Suprapubic skin (tissue), 4 donors: ENCODE data around the gene CPA5. TPM values are rescaled to one million over a fixed set of nuclear protein-coding genes. Genes with fewer than 3 reads are reported as not detected.

ENCODE experiments used
- DNase-seq, 2 donors: peaks; one replicate each; pipeline ENCODE4 v3.0.0-alpha.2; 2019; ENCODE audit warnings: low spot score in 2 of 2
- H3K27ac ChIP-seq: fragments of 200-600 bp; sonication (generic); one replicate; pipeline ENCODE4 v1.5.1; 2019
- H3K27me3 ChIP-seq: fragments of 200-600 bp; sonication (generic); one replicate; pipeline ENCODE4 v1.5.1; 2019
- H3K36me3 ChIP-seq: fragments of 200-600 bp; sonication (generic); one replicate; pipeline ENCODE4 v1.5.1; 2019
- H3K4me1 ChIP-seq: fragments of 200-600 bp; sonication (generic); one replicate; pipeline ENCODE4 v1.5.1; 2019
- H3K4me3 ChIP-seq: fragments of 200-600 bp; sonication (generic); one replicate; pipeline ENCODE4 v1.5.1; 2019; ENCODE audit warnings: mild to moderate bottlenecking
- H3K9me3 ChIP-seq: fragments of 200-600 bp; sonication (generic); one replicate; pipeline ENCODE4 v1.5.1; 2019
- EP300 ChIP-seq: sonication (generic); formaldehyde crosslinking; IDR thresholded peaks from one replicate; pipeline ENCODE4 v1.6.1; 2017; ENCODE audit warnings: antibody characterized with exemption
- POLR2A ChIP-seq, 2 donors: fragments of 450-650 bp; IDR thresholded peaks; one replicate each; pipeline ENCODE4 v1.6.1; 2017; ENCODE audit warnings: antibody characterized with exemption in 2 of 2, mild to moderate bottlenecking in 2 of 2, moderate library complexity in 2 of 2
- POLR2AphosphoS5 ChIP-seq, 3 donors: sonication (generic); formaldehyde crosslinking; IDR thresholded peaks; one replicate each; pipeline ENCODE4 v1.6.1; 2017; ENCODE audit warnings: antibody characterized with exemption in 3 of 3
- WGBS: methylation state at CpG from one replicate; pipeline ENCODE4 v1.1.5; 2018; 5-methylcytosine and 5-hydroxymethylcytosine counted together
- total RNA-seq, 4 donors: library from RNA; depleted of rRNA; stranded (reverse); fragments of >200 nt; gene quantifications; one replicate each; pipeline ENCODE4 v1.1.0, GENCODE V29; 2016
- TF ChIP-seq, protein P1 (sequence below), 2 donors: fragments of 200-600 bp in 1 of 2; fragments of 450-650 bp in 1 of 2; sonication (generic) in 1 of 2; IDR thresholded peaks; one replicate each; pipeline ENCODE4 v1.5.1; 2016 to 2019; ENCODE audit warnings: antibody characterized with exemption in 2 of 2, mild to moderate bottlenecking in 1 of 2, moderate library complexity in 1 of 2

Gene CPA5
- total RNA-seq, 4 donors from 2014 or later: 0.30 TPM; not detected in 3

DNA sequence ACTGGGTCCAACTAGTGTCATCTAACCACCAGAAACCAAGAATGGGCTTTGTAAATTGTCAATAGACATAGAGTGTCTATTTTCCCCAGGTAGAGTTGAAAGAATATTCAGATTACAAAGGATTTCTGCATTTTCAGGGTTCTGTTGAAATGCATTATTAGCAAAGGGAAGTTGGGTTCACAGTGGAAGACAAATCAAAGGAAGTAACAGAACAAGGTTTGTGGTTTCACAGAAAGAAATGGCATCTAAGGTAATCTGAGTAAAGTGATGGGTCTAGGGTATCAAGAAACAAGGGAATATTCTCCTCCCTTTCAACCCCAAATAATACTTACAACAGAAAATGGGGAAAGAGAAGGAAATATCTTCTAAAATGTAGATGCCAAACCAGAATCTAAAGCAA, 70.4 kb downstream of the CPA5 start:
- Histone ChIP-seq H3K27ac (no peak overlapping the region), H3K9me3 (no peaks in the 10 kb centered on the region), H3K36me3 (no peaks in the 10 kb centered on the region), H3K4me3 (no peak overlapping the region), H3K4me1 (no peaks in the 10 kb centered on the region), H3K27me3 (no peaks in the 10 kb centered on the region)
- no peak for DNase-seq
- TF ChIP-seq POLR2AphosphoS5 (IDR thresholded peaks at IDR 0.05): no peak
- TF ChIP-seq, protein P1, sequence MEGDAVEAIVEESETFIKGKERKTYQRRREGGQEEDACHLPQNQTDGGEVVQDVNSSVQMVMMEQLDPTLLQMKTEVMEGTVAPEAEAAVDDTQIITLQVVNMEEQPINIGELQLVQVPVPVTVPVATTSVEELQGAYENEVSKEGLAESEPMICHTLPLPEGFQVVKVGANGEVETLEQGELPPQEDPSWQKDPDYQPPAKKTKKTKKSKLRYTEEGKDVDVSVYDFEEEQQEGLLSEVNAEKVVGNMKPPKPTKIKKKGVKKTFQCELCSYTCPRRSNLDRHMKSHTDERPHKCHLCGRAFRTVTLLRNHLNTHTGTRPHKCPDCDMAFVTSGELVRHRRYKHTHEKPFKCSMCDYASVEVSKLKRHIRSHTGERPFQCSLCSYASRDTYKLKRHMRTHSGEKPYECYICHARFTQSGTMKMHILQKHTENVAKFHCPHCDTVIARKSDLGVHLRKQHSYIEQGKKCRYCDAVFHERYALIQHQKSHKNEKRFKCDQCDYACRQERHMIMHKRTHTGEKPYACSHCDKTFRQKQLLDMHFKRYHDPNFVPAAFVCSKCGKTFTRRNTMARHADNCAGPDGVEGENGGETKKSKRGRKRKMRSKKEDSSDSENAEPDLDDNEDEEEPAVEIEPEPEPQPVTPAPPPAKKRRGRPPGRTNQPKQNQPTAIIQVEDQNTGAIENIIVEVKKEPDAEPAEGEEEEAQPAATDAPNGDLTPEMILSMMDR (IDR thresholded peaks at IDR 0.05): no peak
- TF ChIP-seq POLR2A (IDR thresholded peaks at IDR 0.05): no peak
- TF ChIP-seq EP300: no peak

DNA sequence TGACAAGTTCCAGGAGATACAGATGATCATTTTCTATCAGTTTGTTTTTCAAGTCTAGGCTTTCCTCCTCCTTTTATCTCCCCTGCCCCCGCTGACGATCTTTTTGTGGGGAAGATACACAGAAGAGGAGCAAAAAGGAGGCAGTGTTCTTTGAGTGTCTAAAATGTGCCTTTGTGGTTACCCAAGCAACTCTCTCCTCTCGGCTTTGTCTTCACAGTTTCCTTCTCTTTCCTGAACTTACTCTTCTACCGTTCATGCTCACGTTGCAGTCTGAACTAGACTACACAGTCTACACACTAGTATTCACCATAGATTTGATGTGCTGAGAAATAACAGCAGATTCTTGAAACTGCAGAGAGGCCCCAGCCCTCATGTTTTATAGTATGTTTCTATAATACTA, 72.6 kb downstream of the CPA5 start:
- H3K27ac ChIP-seq: no peak overlapping the region
- H3K27me3 ChIP-seq: no peaks in the 10 kb centered on the region
- no peak overlapping the region for H3K4me3 ChIP-seq
- no peaks in the 10 kb centered on the region for H3K4me1 ChIP-seq
- no peak for DNase-seq
- TF ChIP-seq POLR2AphosphoS5 (IDR thresholded peaks at IDR 0.05) (no peak), POLR2A (IDR thresholded peaks at IDR 0.05) (no peak), EP300 (no peak)
- TF ChIP-seq, protein P1 (IDR thresholded peaks at IDR 0.05): no peak
- WGBS: 76% methylated on average over 5 of the region's 5 CpGs
- H3K36me3 ChIP-seq: no peaks in the 10 kb centered on the region
- no peaks in the 10 kb centered on the region for H3K9me3 ChIP-seq

DNA sequence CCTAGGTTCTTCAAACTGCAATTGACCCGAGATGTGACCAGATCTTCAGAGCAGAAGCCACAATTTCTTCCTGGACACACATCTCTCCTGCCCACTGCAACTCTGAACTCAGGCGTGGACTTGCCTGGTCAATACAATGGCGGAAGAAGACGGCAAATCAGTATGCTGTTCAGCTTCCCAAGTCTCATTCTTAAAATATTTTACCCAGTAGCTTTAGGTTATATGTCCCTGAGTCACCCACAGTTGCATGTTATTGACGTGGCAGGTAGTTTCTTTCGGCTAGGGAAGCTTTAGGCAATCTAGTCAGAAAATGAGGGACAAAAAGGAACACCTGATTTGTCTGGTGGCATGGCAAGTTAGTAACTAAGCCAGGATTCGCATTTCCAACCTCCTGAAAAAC, 73.7 kb downstream of the CPA5 start:
- no peak for DNase-seq
- 95% methylated on average over 7 of the region's 7 CpGs for WGBS
- H3K4me1 ChIP-seq: no peaks in the 10 kb centered on the region
- no peak overlapping the region for H3K4me3 ChIP-seq
- no peak for TF ChIP-seq POLR2A (IDR thresholded peaks at IDR 0.05)
- H3K27me3 ChIP-seq: no peaks in the 10 kb centered on the region
- H3K36me3 ChIP-seq: no peaks in the 10 kb centered on the region
- no peak overlapping the region for H3K27ac ChIP-seq
- H3K9me3 ChIP-seq: no peaks in the 10 kb centered on the region

Other genes starting within 250 kb of the CPA5 start
- 10 to 100 TPM in 3 of 4 donors, 1 to 10 TPM in 1; 8.7 to 15.0 (median 12.6) TPM for gene TMEM209, start 139.4 kb upstream of the CPA5 start, total RNA-seq
- not detected for gene SSMEM1, start 137.0 kb upstream of the CPA5 start, total RNA-seq
- not detected for gene CPA2, start 78.0 kb upstream of the CPA5 start, total RNA-seq
- 100 to 1,000 TPM in 1 of 4 donors, 10 to 100 TPM in 3; 68.7 to 116 (median 83.0) TPM for gene CPA4, start 51.7 kb upstream of the CPA5 start, total RNA-seq
- gene CPA1, start 35.7 kb downstream of the CPA5 start, total RNA-seq: not detected
- gene CEP41, start 96.2 kb downstream of the CPA5 start, total RNA-seq: 1 to 10 TPM; 1.1 to 4.6 (median 4.2) TPM
- 10 to 100 TPM in 3 of 4 donors, 1 to 10 TPM in 1; 7.5 to 17.5 (median 12.4) TPM for gene MEST, start 147.3 kb downstream of the CPA5 start, total RNA-seq